Gastroesophageal sphincter (tissue), 4 donors: Measurements from ENCODE around the gene PARD3. TPM values are rescaled to one million over a fixed set of nuclear protein-coding genes. Genes with fewer than 3 reads are reported as not detected.

ENCODE experiments used
- ATAC-seq: fragments of 150-250 bp; one replicate; pipeline ENCODE4 v1.9.1; 2016; ENCODE audit warnings: mild to moderate bottlenecking, moderate library complexity
- H3K27ac ChIP-seq, 4 donors: fragments of 200-600 bp; sonication (generic) in 3 of 4; 1 replicate in 3 of 4; 2 replicates in 1 of 4; pipeline ENCODE4 v1.5.1; 2016 to 2019
- H3K27me3 ChIP-seq: fragments of 200-600 bp; sonication (generic); one replicate; pipeline ENCODE4 v1.5.1; 2019
- H3K36me3 ChIP-seq, 2 donors: fragments of 200-600 bp; sonication (generic); one replicate each; pipeline ENCODE4 v1.5.1; 2019; ENCODE audit warnings: control low read depth in 1 of 2
- H3K4me1 ChIP-seq, 3 donors: fragments of 200-600 bp; sonication (generic); 1 replicate in 2 of 3; 2 replicates in 1 of 3; pipeline ENCODE4 v1.5.1; 2016 to 2019; ENCODE audit warnings: control low read depth in 2 of 3
- H3K4me3 ChIP-seq, 2 donors: fragments of 200-600 bp; sonication (generic); one replicate each; pipeline ENCODE4 v1.5.1; 2019; ENCODE audit warnings: mild to moderate bottlenecking in 1 of 2, moderate library complexity in 1 of 2
- H3K9me3 ChIP-seq, 3 donors: fragments of 200-600 bp; sonication (generic); one replicate each; pipeline ENCODE4 v1.5.1; 2017 to 2019; ENCODE audit warnings: control low read depth in 2 of 3
- CTCF ChIP-seq, 4 experiments: fragments of 200-600 bp in 2 of 4; fragments of 450-650 bp in 2 of 4; sonication (generic) in 1 of 4; IDR thresholded peaks; one replicate each; pipeline ENCODE4 v1.5.1; 2017 to 2019; ENCODE audit warnings: antibody characterized with exemption in 4 of 4, mild to moderate bottlenecking in 2 of 4, moderate library complexity in 2 of 4
- EP300 ChIP-seq: sonication (generic); formaldehyde crosslinking; IDR thresholded peaks from one replicate; pipeline ENCODE4 v1.6.1; 2017; ENCODE audit warnings: antibody characterized with exemption, mild to moderate bottlenecking
- POLR2A ChIP-seq, 2 donors: fragments of 450-650 bp; IDR thresholded peaks; one replicate each; pipeline ENCODE4 v1.6.1; 2017; ENCODE audit warnings: antibody characterized with exemption in 2 of 2, mild to moderate bottlenecking in 2 of 2, moderate library complexity in 1 of 2
- POLR2AphosphoS5 ChIP-seq: sonication (generic); formaldehyde crosslinking; IDR thresholded peaks from one replicate; pipeline ENCODE4 v1.6.1; 2017; ENCODE audit warnings: antibody characterized with exemption
- WGBS, 2 donors: methylation state at CpG; one replicate each; pipeline ENCODE4 v1.1.5; 2018; ENCODE audit warnings: low coverage in 1 of 2; 5-methylcytosine and 5-hydroxymethylcytosine counted together
- total RNA-seq, 4 donors: library from RNA; depleted of rRNA; stranded (reverse); fragments of >200 nt; gene quantifications; one replicate each; pipeline ENCODE4 v1.1.0, GENCODE V29; 2016

PARD3 gene
- total RNA-seq, 4 donors from 2014 or later, result 101 to 127 (median 115) TPM

- Histone ChIP-seq H3K27me3 (no peaks in the 10 kb centered on the region), H3K9me3 (no peaks in the 10 kb centered on the region), H3K4me3 (no peak overlapping the region), H3K27ac (no peak overlapping the region), H3K36me3 (peaks cover 0 to 21% of the 10 kb centered on the region in 2 donors), H3K4me1 (peaks cover 0 to 21% (median 0%) of the 10 kb centered on the region in 3 donors)
- no peak for ATAC-seq
- TF ChIP-seq CTCF (IDR thresholded peaks at IDR 0.05) (no peak), POLR2AphosphoS5 (no peak), POLR2A (IDR thresholded peaks at IDR 0.05) (no peak), EP300 (no peak)
- WGBS, 2 donors, result 95 to 100% methylated on average over 5 of the region's 5 CpGs
Observed at GRCh38 chr10:34370126-34370525, 445.0 kb downstream of the PARD3 start.

GRCh38 chr10:34369120-34369519, 446.0 kb downstream of the PARD3 start:
- H3K9me3 ChIP-seq, result no peaks in the 10 kb centered on the region
- no peak for TF ChIP-seq EP300
- TF ChIP-seq POLR2AphosphoS5, result no peak
- no peak for TF ChIP-seq POLR2A (IDR thresholded peaks at IDR 0.05)
- no peak for TF ChIP-seq CTCF (IDR thresholded peaks at IDR 0.05)
- ATAC-seq, result no peak
- WGBS, 2 donors, result 93 to 94% methylated on average over 2 to 3 of the region's 3 CpGs
- no peak overlapping the region for H3K27ac ChIP-seq
- peaks cover 0 to 21% of the 10 kb centered on the region in 2 donors for H3K36me3 ChIP-seq
- no peak overlapping the region for H3K4me3 ChIP-seq
- H3K27me3 ChIP-seq, result no peaks in the 10 kb centered on the region
- H3K4me1 ChIP-seq, result peaks cover 0 to 15% (median 0%) of the 10 kb centered on the region in 3 donors

- WGBS, 2 donors, result 86% methylated on average over 4 of the region's 5 CpGs
Observed at GRCh38 chr10:34364253-34365037, 450.7 kb downstream of the PARD3 start.

GRCh38 chr10:34360984-34361383, 454.1 kb downstream of the PARD3 start:
- no peak overlapping the region for H3K27ac ChIP-seq
- no peaks in the 10 kb centered on the region for H3K9me3 ChIP-seq
- TF ChIP-seq CTCF (IDR thresholded peaks at IDR 0.05) (no peak), POLR2AphosphoS5 (no peak), POLR2A (IDR thresholded peaks at IDR 0.05) (no peak), EP300 (no peak)
- no peak overlapping the region for H3K4me3 ChIP-seq
- H3K36me3 ChIP-seq, result peaks cover 0 to 36% of the 10 kb centered on the region in 2 donors
- H3K27me3 ChIP-seq, result no peaks in the 10 kb centered on the region
- ATAC-seq, result no peak
- no peaks in the 10 kb centered on the region for H3K4me1 ChIP-seq
- 82 to 83% methylated on average over 3 of the region's 3 CpGs for WGBS, 2 donors

More at GRCh38 chr10:34364253-34365037, 450.7 kb downstream of the PARD3 start:
- no peak for ATAC-seq
- no peaks in the 10 kb centered on the region for H3K27me3 ChIP-seq
- no peak overlapping the region for H3K4me3 ChIP-seq
- TF ChIP-seq CTCF (IDR thresholded peaks at IDR 0.05), result no peak
- TF ChIP-seq EP300, result no peak
- TF ChIP-seq POLR2A (IDR thresholded peaks at IDR 0.05), result no peak
- TF ChIP-seq POLR2AphosphoS5, result no peak
- no peaks in the 10 kb centered on the region for H3K4me1 ChIP-seq
- H3K36me3 ChIP-seq, result peaks cover 0 to 19% of the 10 kb centered on the region in 2 donors
- no peak overlapping the region for H3K27ac ChIP-seq
- no peaks in the 10 kb centered on the region for H3K9me3 ChIP-seq

GRCh38 chr10:34359435-34359813, 455.7 kb downstream of the PARD3 start:
- no peak for ATAC-seq
- H3K27me3 ChIP-seq, result no peaks in the 10 kb centered on the region
- WGBS, 2 donors, result 93 to 95% methylated on average over 3 to 4 of the region's 4 CpGs
- peaks cover 0 to 50% of the 10 kb centered on the region in 2 donors for H3K36me3 ChIP-seq
- no peaks in the 10 kb centered on the region for H3K9me3 ChIP-seq
- no peaks in the 10 kb centered on the region for H3K4me1 ChIP-seq
- no peak overlapping the region for H3K4me3 ChIP-seq
- TF ChIP-seq POLR2AphosphoS5 (no peak), CTCF (IDR thresholded peaks at IDR 0.05) (no peak), EP300 (no peak), POLR2A (IDR thresholded peaks at IDR 0.05) (no peak)
- H3K27ac ChIP-seq, result no peak overlapping the region
